ENCODE data around the gene CEBPZ. TPM values are rescaled to one million over a fixed set of nuclear protein-coding genes. Genes with fewer than 3 reads are reported as not detected.

CEBPZ gene
- total RNA-seq, 2 donors from 2014 or later, result 20.8 to 33.6 TPM

GRCh38 chr2:37167636-37168180 lies 63.7 kb downstream of the CEBPZ start:
- Histone ChIP-seq H3K4me1 (no peaks in the 10 kb centered on the region), H3K4me3 (no peak overlapping the region), H3K27ac (no peak overlapping the region), H3K36me3 (replicated peaks in 1 of 2; ENCODE audit: insufficient read depth in 1 of 2, low read depth in 2 of 2) (no peaks in the 10 kb centered on the region), H3K9me3 (no peaks in the 10 kb centered on the region), H3K27me3 (no peaks in the 10 kb centered on the region)
- intact Hi-C loops (cut with DNase I), result no loop called here
- no peak for ATAC-seq
- TF ChIP-seq POLR2A (IDR thresholded peaks at IDR 0.05) (no peak), CTCF (IDR thresholded peaks at IDR 0.05) (no peak)
- DNase-seq, result no peak
- WGBS, 2 donors, result 72 to 81% methylated on average over 3 of the region's 3 CpGs

GRCh38 chr2:37164757-37165156 lies 66.6 kb downstream of the CEBPZ start:
- DNase-seq (no peak), ATAC-seq (no peak)
- Histone ChIP-seq H3K36me3 (replicated peaks in 1 of 2; ENCODE audit: insufficient read depth in 1 of 2, low read depth in 2 of 2) (no peaks in the 10 kb centered on the region), H3K27ac (no peak overlapping the region), H3K4me1 (no peaks in the 10 kb centered on the region), H3K9me3 (no peaks in the 10 kb centered on the region), H3K4me3 (no peak overlapping the region), H3K27me3 (no peaks in the 10 kb centered on the region)
- TF ChIP-seq CTCF (IDR thresholded peaks at IDR 0.05), result no peak
- TF ChIP-seq POLR2A (IDR thresholded peaks at IDR 0.05), result no peak
- intact Hi-C loops (cut with DNase I), result no loop called here
- 65 to 74% methylated on average over 1 of the region's 1 CpG for WGBS, 2 donors

GRCh38 chr2:37156857-37157714 lies 74.3 kb downstream of the CEBPZ start, which contains the start of gene EIF2AK2:
EIF2AK2 (minus strand) TSS chr2:37156980; CDS start chr2:37147806, 9,174 bp downstream.
- peak; percentile 82 to 90 (median 88) for DNase-seq
- no peaks in the 10 kb centered on the region for H3K36me3 ChIP-seq (replicated peaks in 1 of 2; ENCODE audit: insufficient read depth in 1 of 2, low read depth in 2 of 2)
- TF ChIP-seq CTCF (IDR thresholded peaks at IDR 0.05) (no peak), POLR2A (IDR thresholded peaks at IDR 0.05) (peak in 2 of 3 donors; percentile 45 to 50)
- peaks cover 20% of the 10 kb centered on the region for H3K4me1 ChIP-seq
- no peaks in the 10 kb centered on the region for H3K9me3 ChIP-seq
- intact Hi-C loops (cut with DNase I), result no loop called here
- 9 to 32% methylated on average over 14 to 52 of the region's 55 CpGs for WGBS, 2 donors
- ATAC-seq, result peak; percentile 94
- H3K27ac ChIP-seq, result peak within 1 kb of the TSS; percentile 85 to 97 (median 88)
- H3K4me3 ChIP-seq, result peak within 1 kb of the TSS; percentile 57 to 65
- no peaks in the 10 kb centered on the region for H3K27me3 ChIP-seq

GRCh38 chr2:37156071-37156856 lies 75.1 kb downstream of the CEBPZ start:
- peak; percentile 52 to 68 (median 61) for DNase-seq
- WGBS, 2 donors, result 0% methylated on average over 16 to 27 of the region's 27 CpGs
- Histone ChIP-seq H3K4me1 (peaks cover 20% of the 10 kb centered on the region), H3K4me3 (peak overlapping the region; percentile 57 to 65), H3K27ac (peak overlapping the region; percentile 85 to 97 (median 88)), H3K36me3 (replicated peaks in 1 of 2; ENCODE audit: insufficient read depth in 1 of 2, low read depth in 2 of 2) (no peaks in the 10 kb centered on the region), H3K9me3 (no peaks in the 10 kb centered on the region), H3K27me3 (no peaks in the 10 kb centered on the region)
- intact Hi-C loops (cut with DNase I), result no loop called here
- peak; percentile 20 to 51 (median 39) for TF ChIP-seq POLR2A (IDR thresholded peaks at IDR 0.05)
- TF ChIP-seq CTCF (IDR thresholded peaks at IDR 0.05), result no peak
- ATAC-seq, result peak; percentile 61

All from body of pancreas (tissue), 4 donors.